A673 (cell line): ENCODE data around the gene MGAT3. TPM values are rescaled to one million over a fixed set of nuclear protein-coding genes. Genes with fewer than 3 reads are reported as not detected.

Experiments
- BruUV-seq: library from RNA; stranded (reverse); fragments of 400-500 nt; replicated peaks from 2 replicates; lab custom pipeline; 2021; lab: Mats Ljungman, UMichigan
- CTCF ChIA-PET: fragments of 300-600 bp; sonication (Branson Sonifier 250); formaldehyde crosslinking; loops from one replicate; lab custom pipeline; 2022; ENCODE audit warnings: antibody characterized with exemption; lab: Charles Lee
- POLR2A ChIA-PET: fragments of 300-600 bp; sonication (Branson Sonifier 250); formaldehyde crosslinking; loops from one replicate; lab custom pipeline; 2022; ENCODE audit warnings: antibody characterized with exemption; ENCODE audit not compliant: low non-redundant PET; lab: Charles Lee
- DNase-seq: peaks from one replicate; pipeline ENCODE4 v3.0.0-alpha.2; 2015; ENCODE audit warnings: low spot score
- H3K27ac ChIP-seq: fragments of 200-600 bp; sonication (generic); 2 replicates; pipeline ENCODE4 v1.5.1; 2016; ENCODE audit warnings: mixed run types, low read depth, mild to moderate bottlenecking, mixed read lengths, antibody characterized with exemption, low read length; ENCODE audit not compliant: poor library complexity, severe bottlenecking
- H3K27me3 ChIP-seq: fragments of 200-600 bp; sonication (generic); replicated peaks from 2 replicates; pipeline ENCODE4 v1.6.1; 2017; ENCODE audit warnings: mixed run types, low read depth, mild to moderate bottlenecking, mixed read lengths, antibody characterized with exemption, low read length; ENCODE audit not compliant: insufficient read depth, poor library complexity
- H3K36me3 ChIP-seq: fragments of 200-600 bp; sonication (generic); 2 replicates; pipeline ENCODE4 v1.6.1; 2016; ENCODE audit warnings: mixed run types, mild to moderate bottlenecking, mixed read lengths, antibody characterized with exemption, low read length; ENCODE audit not compliant: insufficient read depth, poor library complexity, severe bottlenecking
- H3K4me1 ChIP-seq: fragments of 200-600 bp; sonication (generic); 2 replicates; pipeline ENCODE4 v1.6.1; 2017; ENCODE audit warnings: mixed run types, mild to moderate bottlenecking, mixed read lengths, antibody characterized with exemption, low read length; ENCODE audit not compliant: insufficient read depth, poor library complexity, severe bottlenecking
- H3K4me3 ChIP-seq: fragments of 200-600 bp; sonication (generic); 2 replicates; pipeline ENCODE4 v1.5.1; 2016; ENCODE audit warnings: low read depth, mixed run types, mild to moderate bottlenecking, mixed read lengths, low read length; ENCODE audit not compliant: poor library complexity, severe bottlenecking
- H3K9me3 ChIP-seq: fragments of 200-600 bp; sonication (generic); 2 replicates; pipeline ENCODE4 v1.6.1; 2016; ENCODE audit warnings: mixed run types, low read depth, mild to moderate bottlenecking, mixed read lengths, antibody characterized with exemption, low read length; ENCODE audit not compliant: poor library complexity, severe bottlenecking
- CTCF ChIP-seq: fragments of 300-800, 200-600 bp; sonication (generic); conservative IDR thresholded peaks from 2 replicates; pipeline ENCODE4 v1.5.1; 2017; ENCODE audit warnings: low read depth, mild to moderate bottlenecking, antibody characterized with exemption, low read length, moderate library complexity, mixed read lengths
- EZH2 ChIP-seq: fragments of 200-600 bp; sonication (generic); IDR thresholded peaks from 2 replicates; pipeline ENCODE4 v1.6.1; 2017; ENCODE audit warnings: borderline replicate concordance, low read depth, mild to moderate bottlenecking, mixed read lengths, antibody characterized with exemption, low read length; ENCODE audit not compliant: poor library complexity, severe bottlenecking
- intact Hi-C: fragments of 100-400 bp; cut with micrococcal nuclease; formaldehyde crosslinking; loops from one replicate; pipeline ENCODE4 v1.10.0; 2022; ENCODE audit not compliant: unreplicated experiment
- total RNA-seq: library from RNA; stranded (reverse); gene quantifications from 2 replicates; pipeline ENCODE4 v1.2.3, GENCODE V29; 2021

Gene MGAT3
- total RNA-seq, 1 experiment from 2014 or later, result 2.7 TPM

- Histone ChIP-seq H3K27me3 (no peaks in the 10 kb centered on the region), H3K36me3 (no peaks in the 10 kb centered on the region), H3K4me3 (no peak overlapping the region), H3K9me3 (no peaks in the 10 kb centered on the region), H3K4me1 (peaks cover 24% of the 10 kb centered on the region), H3K27ac (no peak overlapping the region)
- BruUV-seq, result no TSS peak
- intact Hi-C loops, result loop anchor here (2.0 to 10.0 kb wide), 2 partner anchors 489 to 809 kb away; partner anchors contain the start of gene ADSL
- no peak for DNase-seq
- ChIA-PET POLR2A (interaction anchor here (0.6 kb wide), 1 partner anchor 43 kb away, joined by 3 read pairs; no protein-coding TSS in a partner anchor), CTCF (interaction anchor here (0.6 to 1.6 kb wide), 4 partner anchors 42 to 501 kb away, joined by 3 to 11 read pairs (median 6); no protein-coding TSS in a partner anchor)
- TF ChIP-seq EZH2, result no peak
- no peak for TF ChIP-seq CTCF
Observed at GRCh38 chr22:39535357-39535725, 78.5 kb downstream of the MGAT3 start.

DNA sequence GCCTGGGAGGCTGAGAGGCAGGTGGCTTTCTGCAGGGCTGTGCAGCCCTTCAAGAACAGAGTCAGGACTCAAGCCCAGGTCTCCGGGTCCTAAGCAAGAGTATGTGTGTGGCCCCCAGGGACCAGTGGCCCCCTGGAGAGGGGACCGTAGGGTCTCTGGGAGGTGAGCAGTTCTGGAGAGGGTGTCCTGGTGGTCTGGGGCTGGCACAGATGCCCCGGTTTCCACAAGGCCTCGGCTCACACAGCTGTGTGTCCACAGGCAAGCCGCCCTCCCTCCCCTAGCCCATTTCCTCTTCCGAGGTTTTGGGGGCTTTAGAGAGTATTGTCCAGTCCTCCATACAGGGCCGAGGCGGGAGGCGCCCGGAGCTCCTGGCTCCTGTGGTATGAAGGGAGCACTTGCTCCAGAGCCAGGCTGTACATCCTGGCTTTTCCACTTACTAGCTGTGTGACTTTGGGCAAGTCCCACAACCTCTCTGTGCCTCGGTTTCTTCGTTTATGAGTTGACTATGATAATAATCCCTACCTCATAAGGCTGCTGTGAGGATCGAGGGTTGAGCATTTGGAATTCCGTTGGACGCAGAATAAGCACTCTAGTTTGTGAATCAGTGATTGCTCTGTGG, 79.1 kb downstream of the MGAT3 start:
- POLR2A ChIA-PET, result interaction anchor here (0.6 kb wide), 1 partner anchor 42 kb away, joined by 3 read pairs; no protein-coding TSS in a partner anchor
- DNase-seq, result no peak
- H3K4me1 ChIP-seq, result peaks cover 18% of the 10 kb centered on the region
- no TSS peak for BruUV-seq
- H3K36me3 ChIP-seq, result no peaks in the 10 kb centered on the region
- intact Hi-C loops, result loop anchor here (2.0 to 10.0 kb wide), 2 partner anchors 489 to 809 kb away; partner anchors contain the start of gene ADSL
- no peaks in the 10 kb centered on the region for H3K27me3 ChIP-seq
- H3K9me3 ChIP-seq, result no peaks in the 10 kb centered on the region
- H3K27ac ChIP-seq, result no peak overlapping the region
- no peak overlapping the region for H3K4me3 ChIP-seq
- TF ChIP-seq CTCF, result no peak
- no peak for TF ChIP-seq EZH2
- CTCF ChIA-PET, result no interaction called here

- intact Hi-C loops, result loop anchor here (10.0 kb wide), 1 partner anchor 808 kb away; the partner anchor contains the start of gene ADSL
- no peak for DNase-seq
- H3K36me3 ChIP-seq, result no peaks in the 10 kb centered on the region
- H3K4me3 ChIP-seq, result no peak overlapping the region
- BruUV-seq, result no TSS peak
- H3K27ac ChIP-seq, result no peak overlapping the region
- TF ChIP-seq EZH2, result no peak
- no peak for TF ChIP-seq CTCF
- no peaks in the 10 kb centered on the region for H3K27me3 ChIP-seq
- peaks cover 10% of the 10 kb centered on the region for H3K4me1 ChIP-seq
- POLR2A ChIA-PET, result interaction anchor here (0.6 kb wide), 1 partner anchor 1765 kb away, joined by 7 read pairs; no protein-coding TSS in a partner anchor
- H3K9me3 ChIP-seq, result no peaks in the 10 kb centered on the region
- CTCF ChIA-PET, result interaction anchor here (0.6 kb wide), 1 partner anchor 473 kb away, joined by 4 read pairs; no protein-coding TSS in a partner anchor
Observed at GRCh38 chr22:39536711-39537110, 79.9 kb downstream of the MGAT3 start.
